CD4-positive, alpha-beta T cell treated with Interleukin-6 at 100 ng/mL for 8 hours (primary cell): ENCODE data around the gene CDHR3.
"Not testable (repeated sequence)": the region's sequence is repeated elsewhere in the genome, so short reads cannot be mapped to it uniquely, and the experiment has no call there.

Source experiments
- DNase-seq: peaks from one replicate; pipeline ENCODE4 v3.0.0-alpha.2; 2020; ENCODE audit warnings: mixed read lengths, low spot score

Gene CDHR3

GRCh38 chr7:105971845-105972244 lies 8.8 kb downstream of the CDHR3 start:
- no peak for DNase-seq

DNA sequence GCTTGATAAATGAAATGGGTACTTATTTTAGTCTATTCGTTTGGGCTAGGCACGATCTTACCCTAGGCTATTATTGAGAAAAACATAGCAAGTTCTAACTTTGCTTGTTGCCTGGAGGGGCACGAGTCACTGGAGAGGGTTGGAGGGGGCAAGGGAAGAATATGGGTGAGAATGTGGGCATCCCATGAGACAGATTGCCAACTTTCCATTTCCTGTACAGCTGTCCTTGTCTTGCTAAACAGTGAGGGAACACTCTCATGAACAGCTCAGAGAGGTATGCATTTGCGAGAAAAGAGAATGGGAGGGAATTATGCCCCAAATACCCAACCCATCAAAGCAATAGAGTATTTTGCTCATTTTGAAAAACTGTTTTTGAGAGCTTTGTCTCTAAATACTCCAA lies 9.2 kb downstream of the CDHR3 start:
- no peak for DNase-seq

GRCh38 chr7:105974471-105974870 lies 11.4 kb downstream of the CDHR3 start:
- no peak for DNase-seq

DNA sequence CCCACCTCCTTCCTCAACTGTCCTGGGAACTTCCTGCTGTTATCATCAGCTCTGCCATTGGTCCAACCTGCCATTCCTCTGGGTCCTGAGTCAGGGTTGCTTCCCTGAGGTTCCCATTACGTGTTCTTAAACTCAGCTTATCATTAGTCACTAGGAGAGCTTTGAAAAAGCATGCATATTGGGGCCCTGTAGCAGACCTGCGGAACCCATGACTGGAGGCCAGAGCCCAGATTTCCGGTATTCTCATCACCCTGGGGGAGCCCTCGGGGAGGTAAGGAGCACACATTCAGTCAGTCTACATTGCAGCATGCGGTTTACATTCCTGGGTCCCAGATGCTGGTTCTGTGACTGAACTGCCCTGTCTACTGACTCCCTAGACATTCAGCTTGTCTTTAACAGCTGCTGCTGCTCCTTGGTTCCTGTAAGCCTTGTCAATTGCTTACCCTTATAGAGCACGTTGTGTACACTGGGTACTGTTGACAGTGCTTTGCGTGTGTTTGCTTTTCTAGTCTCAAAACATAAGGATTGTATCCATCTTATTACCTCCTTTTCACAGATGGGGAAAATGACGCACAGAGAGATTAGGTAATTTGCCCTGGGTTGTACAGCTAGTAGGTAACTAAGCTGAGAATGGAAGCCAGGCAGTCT lies 12.8 kb downstream of the CDHR3 start:
- DNase-seq: no peak

GRCh38 chr7:105976868-105977267 lies 13.8 kb downstream of the CDHR3 start:
- no peak for DNase-seq

DNA sequence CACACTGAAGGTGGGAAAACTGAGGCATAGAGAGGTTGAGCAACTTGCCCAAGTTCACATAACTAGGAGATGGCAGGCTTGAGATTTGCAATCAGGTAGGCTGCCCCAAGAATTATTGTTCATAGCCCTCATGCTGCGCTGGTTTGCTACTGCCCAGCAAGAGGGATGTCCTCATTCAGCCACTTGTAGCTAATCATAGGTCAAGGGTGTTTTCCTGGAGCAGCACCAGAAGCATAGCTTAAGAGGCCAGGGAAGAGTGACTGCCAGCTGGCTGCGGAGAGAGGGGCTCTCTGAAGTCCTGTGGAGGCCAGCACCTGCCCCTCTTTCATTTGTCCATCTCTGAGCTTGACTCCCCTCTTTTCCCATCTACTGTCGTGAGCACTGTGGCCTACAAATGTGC lies 15.0 kb downstream of the CDHR3 start:
- DNase-seq: no peak

- no peak for DNase-seq
Observed at GRCh38 chr7:105978974-105979373, 15.9 kb downstream of the CDHR3 start.

GRCh38 chr7:105979405-105979804 lies 16.3 kb downstream of the CDHR3 start:
- DNase-seq: no peak

DNA sequence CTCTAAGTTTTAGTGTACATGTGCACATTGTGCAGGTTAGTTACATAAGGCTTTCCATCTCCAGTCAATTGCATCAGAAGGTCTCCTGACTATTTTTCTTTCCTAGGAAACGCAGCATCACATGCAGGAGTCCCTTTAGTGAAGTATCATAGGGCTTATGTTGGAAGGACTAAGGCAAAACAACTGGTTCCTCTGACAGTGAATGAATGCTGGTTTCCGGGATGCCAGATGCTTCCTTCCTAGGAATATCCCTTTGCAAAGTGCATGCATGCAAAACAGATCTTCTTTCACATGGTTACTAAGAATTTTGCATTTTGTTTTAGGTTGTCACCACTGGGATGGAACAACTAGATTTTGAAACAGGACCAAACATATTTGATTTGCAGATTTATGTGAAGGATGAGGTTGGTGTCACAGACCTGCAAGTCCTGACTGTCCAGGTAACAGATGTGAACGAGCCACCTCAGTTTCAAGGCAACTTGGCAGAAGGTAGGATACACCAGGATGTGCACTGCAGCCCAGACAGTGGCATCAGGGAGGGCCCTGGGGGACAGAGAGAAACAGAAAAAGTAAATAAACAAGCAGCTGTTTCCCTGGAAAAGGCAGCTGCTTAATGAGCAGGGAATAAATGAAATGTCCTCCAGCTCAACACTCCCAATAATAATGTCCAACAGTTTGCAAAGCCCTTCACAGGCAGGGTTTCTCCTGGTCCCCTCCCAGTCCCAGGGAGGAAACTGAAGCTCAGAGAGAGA lies 17.8 kb downstream of the CDHR3 start:
- no peak for DNase-seq

- DNase-seq: no peak
Observed at GRCh38 chr7:105982388-105982787, 19.3 kb downstream of the CDHR3 start.

GRCh38 chr7:105984808-105985207 lies 21.7 kb downstream of the CDHR3 start:
- not testable (repeated sequence) for DNase-seq

DNA sequence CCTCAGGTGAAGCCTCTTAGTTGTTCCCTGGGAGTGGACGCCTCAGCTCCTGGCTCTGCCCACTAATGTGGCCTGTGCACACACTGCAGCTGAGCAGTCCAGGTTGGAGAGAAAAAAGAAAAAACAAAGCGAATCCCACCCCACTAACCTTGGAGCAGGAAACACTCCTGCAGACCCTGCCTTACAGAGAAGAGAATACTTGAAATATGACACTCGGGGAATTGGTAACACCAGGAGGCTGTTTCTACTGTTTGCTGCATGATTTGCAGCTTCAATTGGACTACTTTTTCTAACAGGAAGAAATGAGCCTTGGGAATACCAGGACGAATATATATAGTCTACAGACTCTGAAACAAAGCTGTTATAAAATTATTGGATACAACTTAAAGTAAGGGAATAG lies 22.2 kb downstream of the CDHR3 start:
- DNase-seq: no peak

DNA sequence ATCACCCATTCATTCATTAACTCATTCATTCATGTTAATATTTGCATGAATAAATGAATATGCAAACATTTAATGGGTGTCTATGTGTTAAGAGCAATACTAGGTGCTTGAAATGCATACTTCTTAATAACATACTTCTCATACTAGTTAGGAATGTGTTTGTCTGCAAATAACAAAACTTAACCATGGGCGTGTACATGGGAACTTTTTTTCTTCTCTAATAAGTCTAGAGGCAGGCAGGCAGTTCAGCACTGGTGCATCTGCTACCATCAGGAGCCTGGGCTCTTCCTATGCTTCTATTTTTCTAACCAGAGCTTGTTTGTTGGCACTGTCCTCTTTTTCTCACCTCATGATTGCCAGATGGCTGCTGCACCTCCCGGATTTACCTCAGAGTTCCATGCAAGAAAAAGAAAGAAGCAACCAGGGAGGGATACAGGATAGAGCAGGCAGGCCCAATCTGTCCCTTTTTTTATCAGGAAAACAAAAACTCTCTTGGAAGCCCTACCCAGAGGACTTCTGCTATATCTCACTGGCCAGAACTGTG lies 22.7 kb downstream of the CDHR3 start:
- no peak for DNase-seq

DNA sequence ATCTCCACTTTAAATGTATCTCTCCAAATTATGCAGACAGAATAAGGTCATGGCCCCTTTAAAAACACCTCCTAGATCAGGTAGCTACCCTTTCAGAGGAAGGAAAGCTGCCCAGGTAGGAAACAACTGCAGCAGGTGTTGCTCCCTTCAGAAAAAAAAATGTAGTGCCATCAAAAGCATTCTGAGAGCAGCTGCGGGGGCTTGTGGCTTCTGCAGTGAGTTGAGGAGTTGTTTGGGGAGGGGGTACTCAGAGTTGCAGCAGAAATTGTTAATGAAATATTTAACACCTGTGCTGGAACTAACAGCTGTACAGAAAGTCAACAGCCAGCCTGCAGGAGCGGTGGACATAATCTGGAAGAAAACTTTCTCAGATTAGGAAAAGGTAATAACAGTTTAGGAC lies 24.0 kb downstream of the CDHR3 start:
- no peak for DNase-seq

DNA sequence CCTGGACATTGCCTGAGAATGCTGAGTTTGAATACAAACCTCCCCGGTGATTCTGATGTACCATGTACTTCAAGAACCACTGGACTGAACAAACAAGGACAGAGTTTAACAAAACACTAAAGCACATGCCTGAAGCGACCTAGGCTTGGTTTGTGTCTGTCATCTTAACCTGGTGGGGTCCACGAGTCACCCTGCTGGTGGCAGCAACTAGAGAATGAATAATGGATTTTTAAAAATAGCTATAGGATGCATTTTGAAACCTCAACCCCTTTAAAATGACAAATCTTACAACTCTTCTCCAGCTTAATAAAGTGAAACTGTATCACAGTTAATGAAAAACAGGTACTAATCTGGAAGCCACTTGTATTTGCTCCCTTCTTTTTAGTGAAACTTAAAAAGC lies 25.2 kb downstream of the CDHR3 start:
- no peak for DNase-seq

GRCh38 chr7:105989191-105989590 lies 26.1 kb downstream of the CDHR3 start:
- DNase-seq: no peak

DNA sequence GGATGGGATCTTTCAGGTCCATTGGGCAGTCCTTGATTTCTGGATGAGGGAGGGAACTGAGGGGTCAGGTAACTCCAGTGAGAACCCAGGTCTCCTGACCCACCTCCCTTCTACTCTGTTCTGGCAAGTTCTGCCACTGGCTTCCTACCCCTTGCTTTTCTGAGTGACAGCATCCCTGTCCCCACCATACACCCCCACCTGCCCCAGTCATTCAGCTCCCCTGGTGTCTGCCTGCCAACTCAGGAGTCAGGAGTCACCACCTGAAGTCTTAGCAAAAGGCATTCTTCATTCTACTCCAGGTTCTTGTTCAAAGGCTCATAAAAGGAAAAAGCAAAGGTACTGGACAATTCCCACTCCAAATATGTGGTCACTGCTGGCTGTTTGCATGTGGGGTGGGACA lies 26.6 kb downstream of the CDHR3 start:
- no peak for DNase-seq

DNA sequence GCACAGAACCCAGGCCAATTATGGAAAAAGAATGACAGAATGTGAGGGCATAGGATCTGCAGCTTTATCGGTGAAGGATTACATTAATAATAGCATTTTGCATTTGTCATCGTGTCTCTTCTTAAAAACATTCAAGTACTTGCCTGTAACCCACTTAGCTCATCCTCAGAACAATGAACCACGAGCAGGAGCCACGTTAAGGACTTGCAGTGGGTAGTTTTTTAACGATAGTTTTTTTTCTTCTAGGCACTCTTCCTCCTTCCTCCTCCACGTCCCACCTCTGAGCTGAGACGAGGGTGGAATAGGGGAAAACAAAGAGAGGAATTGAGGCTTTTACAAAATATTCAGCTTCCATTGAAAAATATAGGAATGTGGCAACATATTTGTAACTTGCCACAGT lies 27.1 kb downstream of the CDHR3 start:
- DNase-seq: no peak

DNA sequence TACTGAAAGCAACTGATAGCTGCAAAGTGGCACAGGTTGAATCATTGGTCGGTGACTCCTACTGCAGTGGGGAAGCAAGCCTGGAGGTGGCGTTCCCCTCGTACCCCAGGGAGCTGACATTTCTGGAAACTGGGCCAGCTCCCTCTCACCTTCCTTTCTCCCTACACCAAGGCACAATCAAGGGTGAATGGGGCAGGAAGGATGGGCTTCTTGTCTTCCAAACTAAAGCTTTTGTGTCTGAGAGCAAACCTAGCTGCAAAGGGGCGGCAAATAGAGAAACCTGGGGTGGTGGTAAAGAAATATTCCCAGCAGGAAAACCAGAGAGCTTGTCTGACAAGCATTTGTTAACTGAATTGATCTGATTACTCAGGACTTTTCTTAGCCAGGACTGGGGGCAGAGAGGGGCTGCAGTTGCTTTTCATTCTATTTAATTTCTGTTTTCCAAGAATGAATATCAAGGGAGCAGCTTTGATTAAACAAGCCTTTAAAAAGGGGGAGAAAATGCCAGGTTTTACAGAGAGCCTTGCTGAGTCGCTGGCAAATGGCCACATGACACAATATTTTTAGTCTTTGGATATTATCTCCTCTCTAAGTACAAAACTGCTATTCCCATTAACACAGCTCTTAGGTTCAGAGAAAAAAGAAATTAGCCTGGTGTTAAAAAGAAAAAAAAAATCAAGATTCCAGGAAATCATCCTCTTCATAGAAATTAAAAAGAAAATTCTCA lies 27.8 kb downstream of the CDHR3 start:
- DNase-seq: no peak

DNA sequence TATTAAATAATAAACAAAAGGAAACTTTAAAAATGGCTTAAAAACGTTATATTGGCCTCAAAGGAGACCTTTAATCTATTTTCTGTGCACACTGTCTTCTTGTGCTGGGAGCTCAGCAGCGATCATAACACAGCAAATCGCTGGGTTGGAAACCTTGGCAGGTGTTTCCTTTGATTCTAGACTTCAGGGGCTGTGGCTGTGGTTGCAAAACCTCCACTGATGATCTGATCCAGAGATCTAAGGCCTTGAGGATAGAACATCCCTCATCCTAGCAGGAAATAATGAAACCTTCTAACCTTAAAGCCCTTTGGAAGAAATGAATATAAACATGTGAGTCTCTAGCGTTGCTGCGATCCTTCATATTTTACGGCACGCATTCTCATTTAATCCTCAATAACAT lies 29.8 kb downstream of the CDHR3 start:
- no peak for DNase-seq

DNA sequence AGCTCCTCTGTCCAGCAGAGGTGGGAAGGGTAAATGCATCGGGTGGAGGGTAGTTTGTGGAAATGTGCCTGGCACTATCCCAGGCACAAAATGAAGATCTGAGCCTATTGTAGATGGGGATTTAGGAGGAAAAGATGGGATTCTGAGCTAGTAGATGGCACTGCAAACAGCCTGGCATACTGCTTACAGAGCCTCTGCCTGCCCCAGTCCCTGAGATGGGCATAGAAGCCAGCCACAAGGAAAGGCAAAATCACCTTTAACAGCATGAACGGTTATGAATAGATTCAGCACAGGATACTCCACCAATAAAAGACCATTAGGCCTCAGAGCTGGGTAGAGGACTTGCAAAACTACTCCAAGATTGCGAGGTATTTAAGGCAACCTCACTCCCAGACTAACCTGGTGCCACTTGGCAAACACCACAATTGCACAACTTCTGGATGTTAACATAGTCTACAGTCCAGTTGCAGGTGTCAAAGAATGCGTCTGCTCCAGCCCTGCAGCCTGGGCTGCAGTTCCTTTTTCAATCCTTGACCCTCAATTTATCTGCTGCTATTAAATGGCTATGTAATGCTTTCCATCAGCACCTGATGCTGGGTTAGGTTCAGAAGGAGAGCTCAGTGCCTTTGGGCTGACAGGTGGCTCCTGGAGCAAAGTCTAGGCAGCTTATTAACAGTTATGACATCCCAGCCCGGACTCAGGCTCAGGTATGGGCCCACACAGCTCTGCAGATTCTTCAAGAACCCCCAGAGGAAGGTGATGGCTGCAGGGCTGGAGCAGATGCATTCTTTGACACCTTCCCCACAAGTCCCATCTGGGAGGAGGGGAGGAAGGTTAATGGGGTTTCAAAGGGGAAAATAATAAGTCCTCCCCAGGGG lies 34.0 kb downstream of the CDHR3 start:
- DNase-seq: no peak

DNA sequence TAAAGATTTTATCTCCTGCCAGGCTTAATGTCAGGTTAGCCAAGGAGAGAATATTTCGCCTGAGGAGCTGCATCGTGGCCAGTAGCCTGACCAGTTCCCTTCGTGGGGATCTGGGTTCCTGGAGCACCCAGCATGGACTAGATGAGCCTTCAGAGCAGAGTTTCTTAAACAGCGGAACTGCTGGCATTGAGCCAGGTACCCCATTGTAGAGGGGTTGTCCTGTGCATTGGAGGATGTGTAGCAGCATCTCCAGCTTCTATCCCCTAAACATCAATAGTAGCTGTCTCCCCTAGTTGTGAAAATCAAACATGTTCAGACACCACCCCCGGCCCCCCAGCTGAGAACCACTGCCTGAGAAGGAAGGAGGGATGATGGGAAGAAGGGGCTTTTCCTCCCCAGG lies 36.2 kb downstream of the CDHR3 start:
- no peak for DNase-seq
